Loucy (cell line): Measurements from ENCODE around the gene NRN1.

ENCODE experiments used
- H2AFZ ChIP-seq: fragments of 200-600 bp; sonication (generic); 2 replicates; pipeline ENCODE4 v1.6.0; 2016; ENCODE audit warnings: antibody characterized with exemption, mild to moderate bottlenecking, low read length, moderate library complexity
- H3F3A ChIP-seq: fragments of 200-600 bp; 2 replicates; pipeline ENCODE4 v1.6.0; 2016; ENCODE audit warnings: antibody characterized with exemption, low read depth, mild to moderate bottlenecking
- H3K27me3 ChIP-seq: fragments of 200-600 bp; sonication (generic); 2 replicates; pipeline ENCODE4 v1.6.1; 2014; ENCODE audit warnings: low read length, mild to moderate bottlenecking; ENCODE audit not compliant: insufficient read depth, poor library complexity, severe bottlenecking
- H3K36me3 ChIP-seq: fragments of 200-600 bp; sonication (generic); 2 replicates; pipeline ENCODE4 v1.6.1; 2016; ENCODE audit warnings: low read length; ENCODE audit not compliant: insufficient read depth
- H3K4me1 ChIP-seq: fragments of 200-600 bp; sonication (generic); 2 replicates; pipeline ENCODE4 v1.5.1; 2014; ENCODE audit warnings: low read length, mild to moderate bottlenecking; ENCODE audit not compliant: insufficient read depth, poor library complexity, severe bottlenecking
- H3K4me2 ChIP-seq: fragments of 200-600 bp; sonication (generic); 2 replicates; pipeline ENCODE4 v1.6.0; 2014; ENCODE audit warnings: antibody characterized with exemption, low read length, low read depth, mild to moderate bottlenecking; ENCODE audit not compliant: poor library complexity, severe bottlenecking
- H3K4me3 ChIP-seq: fragments of 200-600 bp; sonication (generic); 2 replicates; pipeline ENCODE4 v1.5.1; 2014; ENCODE audit warnings: low read length, mild to moderate bottlenecking, mixed read lengths; ENCODE audit not compliant: poor library complexity, severe bottlenecking
- H3K79me2 ChIP-seq: fragments of 200-600 bp; sonication (generic); 2 replicates; pipeline ENCODE4 v1.6.1; 2014; ENCODE audit warnings: low read length; ENCODE audit not compliant: insufficient read depth
- H3K9ac ChIP-seq: fragments of 200-600 bp; sonication (generic); 2 replicates; pipeline ENCODE4 v1.6.0; 2014; ENCODE audit warnings: mild to moderate bottlenecking, low read depth, low read length, moderate library complexity; ENCODE audit not compliant: poor library complexity, severe bottlenecking
- H3K9me2 ChIP-seq: fragments of 200-600 bp; sonication (generic); replicated peaks from 2 replicates; pipeline ENCODE4 v1.6.1; 2016; ENCODE audit warnings: low read depth, low read length, mixed read lengths
- H3K9me3 ChIP-seq: fragments of 200-600 bp; sonication (generic); 2 replicates; pipeline ENCODE4 v1.6.1; 2014; ENCODE audit warnings: mild to moderate bottlenecking, antibody characterized with exemption, low read length, low read depth; ENCODE audit not compliant: insufficient read depth
- H4K20me1 ChIP-seq: fragments of 200-600 bp; sonication (generic); 2 replicates; pipeline ENCODE4 v1.6.0; 2014; ENCODE audit warnings: antibody characterized with exemption, low read length, mild to moderate bottlenecking; ENCODE audit not compliant: insufficient read depth, poor library complexity, severe bottlenecking
- EZH2phosphoT487 ChIP-seq: fragments of 200-600 bp; IDR thresholded peaks from 2 replicates; pipeline ENCODE4 v1.6.1; 2018; ENCODE audit warnings: antibody characterized with exemption, mild to moderate bottlenecking, moderate library complexity, borderline replicate concordance
- TF ChIP-seq, protein P1 (sequence below): fragments of 200-600 bp; sonication (generic); conservative IDR thresholded peaks from 2 replicates; pipeline ENCODE4 v1.5.1; 2014; ENCODE audit warnings: mild to moderate bottlenecking, antibody characterized with exemption, low read length

The NRN1 gene

DNA sequence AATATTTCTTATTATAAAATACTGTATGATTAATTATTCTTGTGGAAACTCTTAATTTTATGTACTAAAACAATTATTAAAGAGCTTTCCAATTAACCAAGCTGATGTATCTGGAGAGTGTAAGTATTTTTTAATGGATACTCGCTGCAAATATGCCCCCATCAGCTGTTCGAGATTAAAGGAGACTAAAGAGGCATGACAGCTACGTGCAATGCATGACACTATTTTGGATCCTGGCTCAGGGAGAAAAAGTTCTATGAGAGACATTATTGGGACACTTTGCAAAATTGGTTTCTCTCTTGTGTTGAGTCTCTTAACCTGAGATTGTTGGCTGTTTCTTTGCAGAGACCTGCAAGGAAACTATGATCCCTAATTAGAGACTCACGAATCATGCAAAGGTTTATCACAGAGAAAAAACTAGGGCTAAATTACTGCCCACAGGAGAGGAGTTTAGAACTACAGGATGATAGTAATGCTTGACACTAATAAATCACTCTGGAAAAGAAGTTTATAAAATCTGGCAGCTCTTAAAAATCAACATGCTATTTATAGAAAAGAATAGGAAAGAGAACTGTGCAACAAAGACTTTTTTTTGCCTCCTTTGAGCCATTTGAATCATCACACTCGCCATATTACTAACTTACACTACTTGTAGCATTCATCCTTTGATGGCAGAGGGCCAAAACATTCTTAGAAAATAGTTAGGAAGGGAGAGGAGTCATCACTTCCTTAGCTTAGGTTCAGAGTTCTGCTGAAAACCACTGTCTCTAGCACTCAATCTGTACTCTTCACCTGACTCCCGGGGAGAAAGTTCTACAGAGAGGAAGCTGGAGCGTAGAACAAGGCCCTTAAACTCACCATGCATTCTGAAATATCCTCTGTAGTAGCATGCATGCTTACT lies 25.3 kb downstream of the NRN1 start:
- no peak for TF ChIP-seq EZH2phosphoT487
- TF ChIP-seq, protein P1, sequence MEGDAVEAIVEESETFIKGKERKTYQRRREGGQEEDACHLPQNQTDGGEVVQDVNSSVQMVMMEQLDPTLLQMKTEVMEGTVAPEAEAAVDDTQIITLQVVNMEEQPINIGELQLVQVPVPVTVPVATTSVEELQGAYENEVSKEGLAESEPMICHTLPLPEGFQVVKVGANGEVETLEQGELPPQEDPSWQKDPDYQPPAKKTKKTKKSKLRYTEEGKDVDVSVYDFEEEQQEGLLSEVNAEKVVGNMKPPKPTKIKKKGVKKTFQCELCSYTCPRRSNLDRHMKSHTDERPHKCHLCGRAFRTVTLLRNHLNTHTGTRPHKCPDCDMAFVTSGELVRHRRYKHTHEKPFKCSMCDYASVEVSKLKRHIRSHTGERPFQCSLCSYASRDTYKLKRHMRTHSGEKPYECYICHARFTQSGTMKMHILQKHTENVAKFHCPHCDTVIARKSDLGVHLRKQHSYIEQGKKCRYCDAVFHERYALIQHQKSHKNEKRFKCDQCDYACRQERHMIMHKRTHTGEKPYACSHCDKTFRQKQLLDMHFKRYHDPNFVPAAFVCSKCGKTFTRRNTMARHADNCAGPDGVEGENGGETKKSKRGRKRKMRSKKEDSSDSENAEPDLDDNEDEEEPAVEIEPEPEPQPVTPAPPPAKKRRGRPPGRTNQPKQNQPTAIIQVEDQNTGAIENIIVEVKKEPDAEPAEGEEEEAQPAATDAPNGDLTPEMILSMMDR, result no peak
- peaks cover 12% of the 10 kb centered on the region for H3K4me1 ChIP-seq

DNA sequence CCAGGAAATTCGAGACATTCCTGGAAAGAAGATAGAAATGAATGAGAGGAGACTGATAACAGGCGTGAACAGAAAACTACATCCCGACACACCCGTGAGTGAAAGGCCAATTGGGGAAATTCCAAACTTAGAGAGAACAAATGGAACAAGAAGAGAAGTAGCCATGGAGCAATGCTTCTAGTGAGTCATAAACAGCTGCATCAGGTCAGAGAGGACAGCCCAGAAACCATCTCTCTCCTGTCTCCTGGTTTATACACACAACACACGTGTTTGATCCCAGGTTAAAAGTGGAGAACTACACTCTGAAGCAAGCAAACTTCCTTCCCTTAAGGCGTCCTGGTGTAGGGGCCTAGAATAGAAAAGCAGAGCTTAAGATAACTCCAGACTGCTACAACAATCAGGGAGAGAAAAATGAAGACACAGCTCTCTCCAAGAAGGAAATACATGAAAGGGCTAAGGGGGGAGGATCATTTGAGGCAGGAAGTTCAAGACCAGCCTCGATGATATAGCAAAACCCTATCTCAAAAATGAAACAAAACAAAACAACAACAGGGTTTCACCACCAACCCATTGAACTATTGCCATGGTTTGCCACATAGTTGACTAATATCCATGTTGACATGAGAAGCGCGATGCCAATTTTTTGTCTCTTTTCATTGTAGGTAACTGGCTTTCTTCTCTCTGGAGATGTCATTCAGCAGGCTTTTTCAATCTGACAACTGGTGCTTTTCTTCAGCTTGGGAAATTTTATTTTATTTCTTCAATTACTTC lies 26.9 kb downstream of the NRN1 start:
- Histone ChIP-seq H3K4me2 (no peak overlapping the region), H3K4me3 (no peak overlapping the region), H3K27me3 (no peaks in the 10 kb centered on the region), H3K79me2 (no peaks in the 10 kb centered on the region), H3K36me3 (no peaks in the 10 kb centered on the region), H3F3A (no peaks in the 10 kb centered on the region), H3K9ac (no peak overlapping the region), H3K9me3 (no peaks in the 10 kb centered on the region), H2AFZ (0 out of 2 replicates have a peak overlapping the region, but pooled peaks have one; percentile 42), H3K4me1 (peaks cover 12% of the 10 kb centered on the region), H3K9me2 (no peaks in the 10 kb centered on the region), H4K20me1 (no peaks in the 10 kb centered on the region)
- TF ChIP-seq EZH2phosphoT487, result no peak
- TF ChIP-seq, protein P1, result no peak

More for the DNA sequence above, 25.3 kb downstream of the NRN1 start:
- H3K27me3 ChIP-seq, result no peaks in the 10 kb centered on the region
- no peaks in the 10 kb centered on the region for H3F3A ChIP-seq
- no peaks in the 10 kb centered on the region for H4K20me1 ChIP-seq
- H3K9me2 ChIP-seq, result no peaks in the 10 kb centered on the region
- H3K9me3 ChIP-seq, result no peaks in the 10 kb centered on the region
- no peak overlapping the region for H3K4me3 ChIP-seq
- H3K79me2 ChIP-seq, result no peaks in the 10 kb centered on the region
- no peaks in the 10 kb centered on the region for H3K36me3 ChIP-seq
- no peak overlapping the region for H2AFZ ChIP-seq
- no peak overlapping the region for H3K4me2 ChIP-seq
- H3K9ac ChIP-seq, result no peak overlapping the region

DNA sequence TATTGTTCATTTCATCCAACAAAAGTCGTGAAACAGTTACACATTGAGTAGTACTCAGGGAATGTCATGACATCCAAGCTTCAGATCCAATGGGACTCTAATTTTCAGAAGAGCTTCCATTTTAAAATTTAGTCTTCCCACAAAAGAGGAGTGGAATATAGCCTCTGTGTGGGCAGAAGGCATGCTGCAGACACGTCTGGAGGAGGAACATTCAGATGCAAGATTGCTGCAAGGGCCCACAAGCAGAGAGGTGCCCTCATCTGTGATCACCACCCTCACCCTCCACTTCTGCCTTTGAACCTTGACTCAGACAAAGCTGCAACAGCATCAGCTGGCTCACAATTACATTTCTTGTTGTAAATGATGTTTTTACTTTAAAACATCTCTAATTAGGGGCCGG lies 29.9 kb downstream of the NRN1 start:
- Histone ChIP-seq H3F3A (no peaks in the 10 kb centered on the region), H3K9me3 (no peaks in the 10 kb centered on the region), H3K27me3 (no peaks in the 10 kb centered on the region), H3K79me2 (no peaks in the 10 kb centered on the region), H3K4me1 (no peaks in the 10 kb centered on the region), H3K4me3 (no peak overlapping the region), H3K9me2 (no peaks in the 10 kb centered on the region), H3K9ac (no peak overlapping the region), H4K20me1 (no peaks in the 10 kb centered on the region), H2AFZ (no peak overlapping the region), H3K36me3 (no peaks in the 10 kb centered on the region), H3K4me2 (no peak overlapping the region)
- no peak for TF ChIP-seq EZH2phosphoT487
- TF ChIP-seq, protein P1, result no peak
